ENCODE results near the gene NRIP3.

The NRIP3 gene

DNA sequence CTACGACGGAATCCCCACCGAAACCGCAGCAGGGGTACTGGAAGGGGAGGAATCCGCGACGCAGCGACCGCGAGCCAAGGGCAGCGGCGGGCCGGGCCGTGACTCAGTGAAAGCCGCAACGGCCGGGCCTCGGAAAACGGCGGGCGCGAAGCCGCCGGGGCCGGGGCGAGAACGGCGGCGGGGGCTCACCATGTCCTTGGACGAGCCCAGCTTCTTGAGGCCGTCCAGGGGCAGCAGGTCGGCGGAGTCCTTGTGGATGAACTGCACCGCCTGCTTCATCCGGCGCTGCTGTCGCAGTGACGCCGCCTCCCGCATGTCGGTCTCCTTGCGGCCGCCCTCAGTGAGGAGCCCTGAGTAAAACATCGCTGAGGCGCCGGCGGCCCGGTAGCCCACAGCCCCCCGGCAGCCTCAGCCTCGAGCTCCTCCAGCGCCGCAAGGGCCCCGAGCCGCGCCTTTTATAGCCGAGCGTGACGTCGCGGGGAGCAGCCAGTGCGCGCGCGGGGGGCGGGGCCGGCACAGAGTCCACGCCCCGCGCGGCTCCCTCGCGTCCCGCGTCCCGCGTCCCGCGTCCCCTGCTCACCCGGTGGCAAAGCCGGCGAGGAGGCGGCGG, at the start of gene NRIP3:
NRIP3 (minus strand) TSS at position 429 of the 610 bp plus-strand sequence; CDS start at position 363, 66 bp downstream.
- H3K4me3 ChIP-seq (ENCODE audit: low read depth, low read length) = peak within 1 kb of the TSS; percentile 52
- no peak for DNase-seq (ENCODE audit: low read depth)

DNA sequence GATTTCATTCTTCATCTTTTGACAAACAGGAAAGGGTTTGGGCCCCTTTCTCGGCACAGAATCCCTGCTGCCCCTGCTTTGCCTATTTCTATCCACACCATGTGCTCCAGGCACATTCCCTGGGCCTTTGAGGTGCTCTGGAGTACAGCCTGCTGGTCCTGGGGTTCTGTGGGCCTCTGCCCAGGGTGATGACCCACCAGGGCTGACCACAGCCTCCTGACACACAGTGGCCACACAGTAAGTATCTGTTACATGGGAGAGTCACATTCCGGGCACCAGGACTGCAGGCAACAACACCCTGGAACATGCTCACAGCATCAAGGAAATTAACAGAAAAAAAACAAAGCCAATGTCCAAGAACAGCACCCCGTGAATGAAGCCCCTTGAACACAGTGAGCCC, 48.5 kb upstream of the NRIP3 start:
- H3K4me3 ChIP-seq (ENCODE audit: low read depth, low read length) = no peak overlapping the region
- DNase-seq (ENCODE audit: low read depth) = no peak

DNA sequence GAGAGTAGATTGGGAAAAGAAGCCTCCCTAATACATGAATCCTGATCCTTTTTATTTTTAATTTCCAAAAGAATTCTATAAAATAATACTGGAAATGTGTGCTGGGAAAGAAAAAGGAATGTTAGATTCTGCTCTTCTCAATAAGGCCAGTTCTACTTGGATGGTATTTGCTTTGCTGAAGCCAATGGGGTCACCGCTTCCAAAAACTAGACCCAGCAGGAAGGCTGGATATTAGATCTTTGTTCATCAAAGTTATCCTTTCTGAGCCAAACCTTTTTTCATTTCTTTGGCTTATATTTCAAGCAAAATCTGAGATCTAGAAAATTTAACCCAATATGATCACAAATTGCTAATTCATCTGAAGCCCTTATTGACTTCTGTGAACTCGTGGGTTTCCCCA, 46.2 kb upstream of the NRIP3 start:
- no peak for DNase-seq (ENCODE audit: low read depth)
- H3K4me3 ChIP-seq (ENCODE audit: low read depth, low read length) = no peak overlapping the region

DNA sequence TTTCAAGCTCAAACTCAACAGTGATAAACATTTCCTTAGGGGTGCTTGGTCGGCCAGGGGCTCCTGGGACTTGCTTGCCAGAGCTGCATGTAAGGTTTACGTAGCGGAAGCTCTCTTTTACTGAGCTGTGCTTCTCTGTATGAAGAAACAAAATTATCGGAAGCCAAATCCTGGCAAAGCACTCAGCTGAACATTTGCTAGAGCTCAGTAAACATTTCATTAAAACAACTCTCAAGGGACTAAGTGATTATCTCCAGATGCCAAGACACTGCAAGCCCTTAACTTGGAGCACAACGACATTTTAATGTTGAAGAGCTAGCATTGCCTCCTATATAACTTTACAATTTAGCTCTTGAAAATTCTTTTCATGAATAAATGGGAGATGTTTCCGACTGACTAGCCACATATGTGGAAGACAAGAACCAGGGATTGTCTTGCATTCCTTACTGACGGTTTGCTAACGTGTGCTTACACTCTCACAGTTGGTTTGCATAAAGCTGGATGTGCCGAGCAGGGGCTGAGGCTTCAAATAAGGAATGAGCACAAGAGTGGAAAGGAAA, 44.2 kb upstream of the NRIP3 start:
- DNase-seq (ENCODE audit: low read depth) = no peak
- H3K4me3 ChIP-seq (ENCODE audit: low read depth, low read length) = no peak overlapping the region

DNA sequence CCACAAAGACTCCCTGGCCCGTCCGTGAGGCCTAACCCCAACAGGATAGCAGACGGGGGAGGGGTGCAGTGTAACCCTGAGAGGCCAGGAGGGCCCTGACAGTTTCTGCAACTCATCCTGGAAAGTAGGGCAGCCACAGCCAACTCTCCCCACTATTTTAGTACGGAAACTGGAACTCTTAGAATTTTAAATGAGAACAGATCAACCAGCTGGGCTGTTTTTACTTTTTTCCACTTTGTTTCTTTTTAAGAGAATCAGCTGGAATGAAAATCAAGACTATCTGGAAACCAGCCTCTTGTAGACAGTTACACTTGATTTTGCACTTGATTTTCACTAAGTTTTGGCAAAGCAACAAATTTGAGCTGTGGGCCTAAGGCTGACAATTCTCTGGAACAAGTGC, 42.7 kb upstream of the NRIP3 start:
- no peak overlapping the region for H3K4me3 ChIP-seq (ENCODE audit: low read depth, low read length)
- DNase-seq (ENCODE audit: low read depth) = no peak

DNA sequence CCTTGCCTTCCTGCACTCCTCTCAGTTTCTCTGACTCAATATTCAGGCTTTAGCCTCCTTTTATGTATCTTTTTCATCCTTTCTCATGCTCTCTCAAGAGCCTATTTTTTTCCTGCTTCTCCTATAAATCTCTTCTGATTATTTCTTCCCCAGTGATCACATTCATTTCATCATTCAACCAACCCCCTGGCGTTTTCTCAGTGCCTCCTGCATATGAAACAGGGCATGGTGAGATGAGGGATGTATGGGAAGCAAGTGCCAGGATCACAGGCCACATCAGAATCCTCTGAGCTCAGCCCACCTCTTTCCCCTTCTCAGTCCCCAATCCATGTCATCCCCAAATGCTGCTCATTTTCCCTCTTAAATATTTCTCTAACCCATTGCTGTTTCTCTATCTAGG, 38.7 kb upstream of the NRIP3 start:
- no peak for DNase-seq (ENCODE audit: low read depth)
- H3K4me3 ChIP-seq (ENCODE audit: low read depth, low read length) = no peak overlapping the region

DNA sequence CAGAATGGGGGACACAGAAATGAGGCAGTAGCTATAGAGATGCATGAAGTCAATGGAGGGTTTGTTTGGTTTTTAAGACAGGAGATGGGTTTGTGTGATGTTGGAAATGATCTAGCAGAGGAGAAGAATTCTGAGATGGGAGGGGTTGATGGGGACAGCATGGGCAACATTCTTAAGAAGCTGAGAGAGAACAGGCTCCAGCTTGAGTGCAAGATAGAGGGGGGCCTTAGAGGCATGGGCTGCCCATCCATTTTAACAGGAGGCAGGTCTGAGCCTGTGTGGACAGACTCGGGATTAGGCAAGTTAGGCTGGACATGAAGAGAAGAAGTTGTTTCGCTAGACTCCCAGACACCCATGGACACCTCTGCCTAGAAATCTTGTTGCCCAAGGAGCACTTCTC, 37.9 kb upstream of the NRIP3 start:
- DNase-seq (ENCODE audit: low read depth) = no peak
- H3K4me3 ChIP-seq (ENCODE audit: low read depth, low read length) = no peak overlapping the region

DNA sequence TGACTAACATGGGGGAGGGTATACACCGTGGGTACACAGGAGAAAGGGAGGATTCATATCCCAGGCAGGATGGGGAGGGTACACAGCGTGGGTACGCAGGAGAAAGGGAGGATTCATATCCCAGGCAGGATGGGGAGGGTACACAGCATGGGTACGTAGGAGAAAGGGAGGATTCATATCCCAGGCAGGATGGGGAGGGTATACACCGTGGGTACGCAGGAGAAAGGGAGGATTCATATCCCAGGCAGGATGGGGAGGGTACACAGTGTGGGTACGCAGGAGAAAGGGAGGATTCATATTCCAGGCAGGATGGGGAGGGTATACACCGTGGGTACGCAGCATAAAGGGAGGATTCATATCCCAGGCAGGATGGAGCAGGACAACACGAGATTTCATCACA, 36.6 kb upstream of the NRIP3 start:
- no peak overlapping the region for H3K4me3 ChIP-seq (ENCODE audit: low read depth, low read length)
- no peak for DNase-seq (ENCODE audit: low read depth)

DNA sequence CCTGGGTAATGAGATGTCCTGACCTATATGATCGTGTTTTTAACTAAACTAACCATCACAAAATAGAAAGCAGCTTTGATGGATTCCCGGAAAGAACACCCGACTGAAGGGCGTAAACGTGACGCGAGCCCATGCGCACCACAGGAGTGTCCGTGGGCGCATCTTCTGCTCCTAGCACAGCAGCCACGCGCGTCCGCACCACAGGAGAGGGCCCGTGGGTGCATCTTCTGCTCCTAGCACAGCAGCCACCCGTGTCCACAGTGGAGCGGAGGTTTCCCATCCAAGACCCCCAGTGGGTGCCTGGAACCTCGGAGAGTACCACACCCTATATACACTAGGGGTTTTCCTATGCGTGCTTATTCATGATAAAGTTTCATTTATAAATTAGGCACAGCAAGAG, 36.1 kb upstream of the NRIP3 start:
- H3K4me3 ChIP-seq (ENCODE audit: low read depth, low read length) = no peak overlapping the region
- DNase-seq (ENCODE audit: low read depth) = no peak

DNA sequence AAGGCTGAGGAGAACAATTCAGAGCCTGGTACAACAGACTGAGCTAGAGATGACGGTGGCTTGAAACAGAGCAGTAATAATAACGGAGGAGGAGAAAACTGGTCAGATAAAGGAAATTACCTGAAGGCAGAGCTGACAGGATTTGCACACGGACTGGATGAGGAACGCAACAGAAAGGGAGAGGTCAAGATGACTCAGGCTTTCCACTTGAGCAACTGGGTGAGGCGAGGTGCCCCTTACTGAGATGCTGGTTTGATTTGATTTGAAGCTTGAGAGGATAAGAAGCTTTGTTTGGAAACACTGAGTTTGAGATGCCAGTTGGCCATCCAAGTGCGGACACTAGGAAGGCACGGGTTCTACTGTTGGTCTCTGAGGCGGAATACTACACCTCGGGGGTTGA, 35.4 kb upstream of the NRIP3 start:
- no peak for DNase-seq (ENCODE audit: low read depth)
- no peak overlapping the region for H3K4me3 ChIP-seq (ENCODE audit: low read depth, low read length)

DNA sequence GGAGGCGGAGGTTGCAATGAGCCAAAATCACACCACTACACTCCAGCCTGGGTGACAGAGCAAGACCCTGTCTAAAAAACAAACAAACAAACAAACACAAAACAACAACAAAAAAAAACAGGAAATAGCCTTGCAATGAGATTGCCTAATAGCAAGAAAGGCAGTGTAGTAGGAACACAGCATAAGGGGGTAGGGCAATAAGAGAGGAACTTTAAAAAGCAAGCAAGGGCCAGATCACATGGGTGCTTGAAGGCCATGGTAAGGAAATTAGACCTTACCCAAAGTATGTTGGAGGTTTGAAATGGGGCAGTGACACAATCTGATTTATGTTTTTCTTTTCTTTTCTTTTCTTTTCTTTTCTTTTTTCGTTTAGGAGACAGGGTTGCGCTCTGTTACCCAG, 34.7 kb upstream of the NRIP3 start:
- no peak for DNase-seq (ENCODE audit: low read depth)
- no peak overlapping the region for H3K4me3 ChIP-seq (ENCODE audit: low read depth, low read length)

DNA sequence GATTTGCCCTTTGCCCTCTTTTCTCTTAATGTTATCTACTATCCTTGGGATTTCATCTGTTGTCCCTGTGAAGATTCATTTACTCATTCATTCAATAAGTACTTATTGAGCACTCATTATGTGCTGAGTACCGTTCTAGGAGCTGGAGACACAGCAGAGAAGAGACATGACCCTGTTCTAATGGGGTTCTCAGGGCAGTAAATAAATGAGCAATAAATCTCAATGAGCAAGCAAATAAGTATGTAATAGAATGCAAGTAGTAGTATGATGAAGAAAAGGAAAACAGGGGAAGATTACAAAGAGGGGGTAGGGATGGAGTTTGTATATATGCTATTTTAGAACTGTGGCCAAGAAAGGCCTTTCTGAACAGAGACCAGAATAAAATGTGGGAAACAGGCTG, 34.2 kb upstream of the NRIP3 start:
- DNase-seq (ENCODE audit: low read depth) = no peak
- H3K4me3 ChIP-seq (ENCODE audit: low read depth, low read length) = no peak overlapping the region

DNA sequence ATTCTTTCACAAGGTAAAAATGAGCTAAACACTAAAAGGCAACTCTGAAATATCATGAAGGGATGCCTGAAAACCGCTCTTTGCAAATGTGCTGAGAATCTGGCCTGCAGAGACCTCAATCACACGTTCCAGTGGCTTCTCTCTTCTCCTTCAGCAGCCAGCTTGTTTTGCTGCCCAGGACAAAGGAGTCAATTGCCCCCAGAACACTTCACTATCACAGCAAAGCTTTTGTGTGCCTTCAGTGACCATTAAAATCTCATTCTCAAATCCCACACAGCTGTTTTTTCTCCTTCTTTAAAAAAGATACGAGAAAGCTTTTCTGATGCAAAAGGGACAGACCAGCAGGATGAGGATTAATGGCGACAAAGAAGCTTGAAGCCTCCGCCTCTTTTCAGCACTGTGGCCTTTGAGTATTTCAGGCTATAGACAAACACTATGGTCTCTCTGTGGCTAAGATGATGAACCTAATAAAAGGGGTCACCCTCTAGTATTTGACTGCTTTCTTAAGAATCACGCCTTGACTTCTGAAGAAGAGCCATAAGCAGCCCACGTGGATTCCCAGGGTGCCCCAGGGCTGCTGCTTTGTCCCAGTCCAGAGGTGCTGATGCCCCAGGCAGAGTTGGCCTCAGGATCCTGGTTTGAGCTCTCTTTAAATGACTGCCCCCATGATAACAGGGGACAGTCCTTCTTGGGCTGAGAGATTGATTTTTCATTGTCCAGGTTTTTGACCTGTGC, 33.4 kb upstream of the NRIP3 start:
- DNase-seq (ENCODE audit: low read depth) = no peak
- H3K4me3 ChIP-seq (ENCODE audit: low read depth, low read length) = no peak overlapping the region

DNA sequence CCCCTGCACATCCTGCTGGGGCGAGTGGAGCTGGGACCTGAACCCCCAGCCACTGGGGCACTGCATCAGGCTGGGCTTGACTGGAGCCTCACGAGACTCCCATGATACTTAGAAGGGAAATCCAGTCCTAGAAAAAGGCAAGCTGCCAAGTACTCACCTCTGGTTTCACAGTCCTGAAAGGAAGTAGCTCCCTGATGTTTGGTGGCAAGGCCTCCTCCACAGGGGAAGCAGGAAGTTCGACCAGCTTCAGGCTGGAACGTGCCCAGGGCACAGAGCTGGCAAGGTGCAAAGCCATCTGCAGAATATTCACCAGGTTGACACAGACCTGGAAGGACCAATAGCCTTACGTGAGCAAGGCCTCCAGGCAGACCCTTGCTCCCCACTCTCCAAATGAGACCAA, 26.8 kb upstream of the NRIP3 start:
- no peak overlapping the region for H3K4me3 ChIP-seq (ENCODE audit: low read depth, low read length)
- no peak for DNase-seq (ENCODE audit: low read depth)

DNA sequence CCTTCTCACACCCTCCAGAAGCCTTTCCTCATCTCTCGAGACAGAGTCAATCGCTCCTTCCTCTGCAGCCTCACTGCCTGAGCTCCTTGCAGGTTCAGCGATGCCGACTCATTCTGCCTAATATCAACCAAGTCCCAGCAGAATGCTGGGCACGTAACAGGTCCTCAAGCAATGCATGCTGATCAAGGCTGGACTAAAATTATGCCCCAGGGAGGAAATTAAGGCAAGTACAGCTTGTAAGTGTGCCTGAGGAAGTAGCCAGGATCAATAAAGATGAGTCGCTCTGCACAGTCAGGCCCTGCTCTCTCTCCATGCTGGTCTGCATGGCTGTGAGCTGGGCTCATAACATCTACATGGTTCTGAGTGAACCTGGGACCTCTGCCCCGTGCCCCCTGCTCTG, 25.6 kb upstream of the NRIP3 start:
- no peak overlapping the region for H3K4me3 ChIP-seq (ENCODE audit: low read depth, low read length)
- DNase-seq (ENCODE audit: low read depth) = no peak

DNA sequence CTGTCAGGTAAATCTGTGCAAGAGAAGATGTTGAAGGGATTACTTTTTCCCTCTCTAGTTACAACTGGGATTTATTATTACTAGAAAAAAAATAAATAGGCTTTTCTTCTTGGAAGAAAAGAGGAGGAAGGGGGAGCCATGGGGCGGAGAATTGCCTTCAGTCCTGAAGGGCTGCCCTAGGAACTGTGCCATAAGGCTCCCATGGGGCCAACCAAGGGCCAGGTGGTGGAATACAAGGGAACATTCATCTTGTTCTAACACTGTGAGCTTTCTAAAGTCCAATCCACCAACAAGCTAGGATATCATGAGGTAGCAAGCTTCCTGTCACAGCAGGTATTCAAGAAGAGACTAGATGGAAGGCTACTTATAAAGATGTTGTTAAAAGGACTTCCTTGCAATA, 24.8 kb upstream of the NRIP3 start:
- no peak overlapping the region for H3K4me3 ChIP-seq (ENCODE audit: low read depth, low read length)
- no peak for DNase-seq (ENCODE audit: low read depth)

DNA sequence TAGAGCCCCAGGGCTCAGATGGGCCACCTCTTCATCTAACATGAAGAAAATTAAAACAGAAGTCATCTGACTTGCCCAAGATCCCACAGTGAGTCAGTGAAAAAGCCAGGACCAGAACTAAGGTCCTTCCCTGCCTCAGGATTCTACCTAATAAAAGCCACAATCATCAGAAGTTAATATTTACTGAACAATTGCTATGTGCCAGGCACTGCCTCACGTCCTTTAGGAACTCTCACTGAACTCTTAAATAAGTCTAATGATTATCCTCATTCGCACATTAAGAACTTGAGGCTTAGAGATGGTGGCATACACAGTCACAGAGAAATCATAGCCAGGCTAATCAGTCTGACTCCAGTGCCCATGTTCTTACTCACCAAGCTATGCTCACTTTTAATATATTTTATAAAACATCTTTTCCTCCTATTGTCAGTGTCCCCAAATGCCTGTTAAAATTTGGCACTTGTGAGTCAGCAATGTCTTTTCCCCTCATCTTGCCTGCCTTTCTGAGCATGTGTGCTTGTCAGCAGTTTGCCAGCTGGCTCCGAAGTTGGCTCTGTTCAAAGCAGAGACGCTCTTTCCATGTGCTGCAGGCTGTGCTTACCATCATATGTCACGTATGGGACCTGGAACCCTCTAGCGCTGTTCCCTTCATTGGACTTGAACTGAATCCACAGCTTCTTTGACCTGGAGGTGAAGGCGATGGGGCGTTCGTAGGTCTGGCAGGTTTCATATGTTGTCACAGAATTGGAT, 21.5 kb upstream of the NRIP3 start:
- DNase-seq (ENCODE audit: low read depth) = no peak
- H3K4me3 ChIP-seq (ENCODE audit: low read depth, low read length) = no peak overlapping the region

DNA sequence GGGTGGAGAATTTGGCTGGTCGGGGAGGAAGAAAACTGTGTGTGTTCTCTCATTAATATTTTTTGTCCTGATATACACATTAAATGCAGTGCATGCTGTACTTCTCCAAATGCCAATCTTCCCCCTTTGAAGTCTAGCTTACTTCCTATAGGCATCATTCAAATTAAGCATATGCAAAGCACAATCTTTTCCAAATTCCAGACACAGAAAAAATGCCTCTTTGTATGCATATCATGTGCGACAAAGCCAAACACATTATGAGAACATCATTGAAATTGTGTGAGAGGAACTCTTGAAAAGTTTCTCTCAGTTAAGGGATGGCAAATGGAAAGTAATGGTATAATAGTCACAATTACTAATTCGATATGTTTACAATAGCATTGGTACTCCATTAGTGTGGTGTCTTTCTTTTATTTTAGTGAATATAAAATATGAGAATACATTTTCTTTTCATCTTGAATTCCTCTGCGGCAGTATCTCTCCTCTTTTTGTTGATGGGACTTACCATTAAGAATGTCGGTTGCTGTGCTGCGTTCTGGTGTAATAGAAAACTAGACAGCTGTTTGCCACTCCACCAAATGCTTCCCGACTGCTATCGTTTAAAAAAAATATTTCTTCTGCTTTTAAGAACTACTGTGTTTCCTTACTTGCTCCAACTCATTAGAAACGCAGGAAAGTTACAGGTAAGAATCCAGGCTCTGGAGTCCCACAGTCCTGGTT, 19.3 kb upstream of the NRIP3 start:
- DNase-seq (ENCODE audit: low read depth) = no peak
- H3K4me3 ChIP-seq (ENCODE audit: low read depth, low read length) = no peak overlapping the region

DNA sequence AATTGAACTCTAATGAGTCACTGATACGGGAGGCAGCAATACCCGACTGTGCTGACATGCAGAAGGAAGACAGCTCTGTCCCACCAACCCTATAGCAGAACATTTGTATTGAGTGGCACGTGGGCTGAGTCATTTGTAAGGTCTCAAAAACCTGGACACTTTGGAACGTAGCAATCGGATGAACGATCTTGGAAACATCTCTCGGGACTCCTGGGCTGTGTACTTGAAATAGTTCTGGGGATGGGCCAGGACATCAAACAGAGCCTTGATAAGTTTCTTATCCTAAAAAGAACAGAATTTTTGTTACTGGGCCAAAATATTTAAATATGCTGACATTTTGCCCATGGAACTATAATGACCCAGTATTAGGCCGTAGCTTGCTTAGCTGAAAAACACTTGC, 17.1 kb upstream of the NRIP3 start:
- H3K4me3 ChIP-seq (ENCODE audit: low read depth, low read length) = no peak overlapping the region
- DNase-seq (ENCODE audit: low read depth) = no peak

DNA sequence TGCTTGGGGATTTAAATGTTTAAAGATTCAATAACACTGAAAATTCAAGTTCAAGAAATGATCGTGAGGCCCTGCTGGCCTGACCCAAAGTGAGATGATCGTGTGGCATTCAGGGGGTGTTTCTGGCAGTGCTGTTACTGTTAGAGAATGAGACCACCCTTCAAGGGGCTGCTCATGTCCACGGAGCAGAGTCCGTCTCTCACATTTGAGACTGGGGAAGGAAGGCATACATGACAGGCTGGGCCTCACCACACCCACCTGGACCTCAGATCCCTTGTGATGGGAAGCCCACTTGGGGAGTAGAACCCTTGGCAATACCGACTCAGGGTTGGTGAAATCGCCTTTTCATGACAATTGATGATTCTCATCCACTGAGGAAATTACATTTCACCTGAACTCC, 16.1 kb upstream of the NRIP3 start:
- no peak overlapping the region for H3K4me3 ChIP-seq (ENCODE audit: low read depth, low read length)
- no peak for DNase-seq (ENCODE audit: low read depth)
